Measurements from ENCODE around the gene SYNGR2.

The SYNGR2 gene

GRCh38 chr17:78173097-78173715 is 4.8 kb downstream of the SYNGR2 start:
- no peak for DNase-seq

- no peak for DNase-seq
Measured at GRCh38 chr17:78174346-78174869, 6.0 kb downstream of the SYNGR2 start.

- peak; percentile 63 for DNase-seq
Measured at GRCh38 chr17:78174870-78175642, 6.7 kb downstream of the SYNGR2 start.

GRCh38 chr17:78175643-78175981 is 7.2 kb downstream of the SYNGR2 start:
- no peak for DNase-seq

DNA sequence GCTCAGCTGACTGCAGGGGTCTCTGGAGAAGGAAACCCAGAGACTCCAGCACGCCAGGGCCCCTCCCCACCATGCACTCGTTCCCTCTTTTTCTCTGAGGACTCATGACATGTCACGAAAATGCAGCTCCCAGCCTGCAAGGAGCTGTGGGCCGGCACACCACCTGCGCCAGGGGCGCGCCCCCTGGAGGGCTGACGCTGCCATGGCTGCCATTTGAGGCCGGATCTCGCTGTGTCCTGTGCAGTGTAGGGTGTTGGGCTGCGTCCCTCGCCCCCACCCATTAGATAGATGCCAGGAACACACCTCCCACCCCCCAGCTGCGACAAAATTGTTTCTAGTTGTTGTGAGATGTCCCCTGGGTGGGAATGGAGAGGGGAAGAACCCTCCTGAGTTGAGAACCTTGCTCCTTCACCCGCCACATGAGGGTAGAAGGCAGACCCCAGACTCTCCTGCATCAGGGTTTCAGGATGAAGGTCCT is 8.2 kb downstream of the SYNGR2 start:
- no peak for DNase-seq

GRCh38 chr17:78179372-78179771 is 11.0 kb downstream of the SYNGR2 start:
- no peak for DNase-seq

GRCh38 chr17:78180083-78180482 is 11.7 kb downstream of the SYNGR2 start:
- no peak for DNase-seq

DNA sequence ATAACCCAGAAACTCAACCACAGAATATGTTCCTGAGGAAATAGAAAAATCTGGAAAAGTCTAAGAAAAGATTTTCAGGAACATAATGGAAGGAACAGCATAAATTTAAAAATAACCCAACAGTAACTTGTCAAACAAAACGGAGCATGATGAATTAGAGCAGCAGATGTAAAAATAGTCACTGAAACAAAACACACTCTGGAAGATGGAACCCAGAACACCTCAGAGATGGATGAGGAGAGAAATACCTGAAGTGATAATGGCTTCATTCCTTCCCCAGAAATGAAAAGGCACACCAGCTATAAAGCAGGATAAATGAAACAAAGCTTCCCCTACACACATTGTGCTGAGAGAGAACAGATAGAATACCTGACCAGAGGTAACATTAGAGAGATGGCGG is 12.1 kb downstream of the SYNGR2 start:
- no peak for DNase-seq

- no peak for DNase-seq
Measured at GRCh38 chr17:78182504-78182903, 14.1 kb downstream of the SYNGR2 start.

- no peak for DNase-seq
Measured at GRCh38 chr17:78183916-78184315, 15.5 kb downstream of the SYNGR2 start.

DNA sequence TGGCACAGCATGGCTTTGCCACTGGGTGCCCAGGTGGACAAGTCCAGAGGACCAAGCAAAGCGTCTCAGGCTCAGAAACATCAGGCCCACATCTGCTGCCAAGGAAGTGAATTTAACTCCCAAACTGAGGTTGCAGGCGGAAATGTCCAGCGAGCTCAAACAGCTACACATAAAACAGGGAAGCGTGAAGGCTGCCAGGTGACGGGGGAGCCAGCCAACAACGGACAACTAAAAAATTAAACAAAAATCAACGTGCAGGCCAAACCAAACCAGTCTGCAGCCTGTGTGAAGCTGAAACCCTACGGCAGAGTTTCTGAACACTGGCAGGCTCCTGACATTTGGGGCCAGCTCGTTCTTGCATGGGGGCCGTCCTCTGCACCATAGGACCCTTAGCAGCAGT is 16.0 kb downstream of the SYNGR2 start:
- DNase-seq, result no peak

DNA sequence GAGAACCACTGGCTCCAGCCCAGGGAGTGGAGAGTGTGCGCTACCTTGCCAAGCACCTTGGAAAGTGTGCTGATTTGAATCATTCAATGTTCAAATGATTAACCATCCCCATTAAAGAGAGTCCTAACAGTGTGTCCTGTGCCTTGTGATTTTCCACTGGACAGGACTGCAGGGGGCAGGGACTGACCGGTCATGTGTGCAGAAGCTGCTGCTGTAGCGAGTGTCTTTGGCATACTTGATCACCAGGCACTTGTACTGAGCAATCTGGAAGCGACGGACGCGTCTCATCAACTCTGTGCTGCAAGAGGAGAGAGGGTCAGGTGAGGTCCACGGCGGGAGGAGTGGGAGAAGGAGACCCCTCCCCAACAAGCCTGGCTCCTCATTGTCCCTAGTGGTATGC is 16.5 kb downstream of the SYNGR2 start:
- no peak for DNase-seq

DNA sequence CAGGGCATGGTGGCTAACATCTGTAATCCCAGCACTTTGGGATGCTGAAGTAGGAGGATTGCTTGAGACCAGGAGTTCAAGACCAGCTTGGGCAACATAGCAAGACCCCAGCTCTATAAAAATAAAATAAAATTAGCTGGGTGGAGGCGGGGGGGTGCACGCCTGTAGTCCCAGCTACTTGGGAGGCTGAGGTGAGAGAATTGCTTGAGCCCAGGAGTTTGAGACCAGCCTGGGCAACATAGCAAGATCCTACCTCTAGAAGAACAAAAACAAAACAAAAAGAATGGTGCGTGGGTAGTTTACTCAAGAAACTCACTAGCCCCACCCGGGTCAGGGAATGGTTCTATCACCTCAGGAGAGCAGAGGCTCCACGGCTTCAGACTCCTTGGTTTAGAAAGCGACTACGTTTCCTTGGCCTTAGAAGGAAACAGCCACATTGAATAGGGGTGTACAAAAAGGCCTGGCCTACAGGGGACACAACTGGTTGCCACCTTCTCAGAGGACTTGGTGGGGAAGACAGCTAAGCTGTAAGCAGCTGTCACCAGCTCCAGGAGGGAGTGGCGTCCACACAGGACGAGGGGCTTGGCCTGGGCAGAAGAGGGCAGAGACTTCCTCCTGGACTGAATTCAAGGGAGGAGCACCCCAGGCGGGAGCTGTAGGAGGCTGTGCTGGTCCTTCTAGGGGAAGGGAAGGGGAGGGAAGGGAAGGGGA is 17.8 kb downstream of the SYNGR2 start:
- DNase-seq, result peak; percentile 40

- peak; percentile 97 for DNase-seq
Measured at GRCh38 chr17:78186692-78187595, 18.6 kb downstream of the SYNGR2 start, which contains the start of the genes AFMID and TK1. Gene AFMID (plus strand): TSS chr17:78187362. CDS start chr17:78187371, 9 bp downstream. Gene TK1 (minus strand): TSS chr17:78187052. CDS start chr17:78186994, 58 bp downstream.

GRCh38 chr17:78196716-78197115 is 28.3 kb downstream of the SYNGR2 start:
- DNase-seq, result no peak

DNA sequence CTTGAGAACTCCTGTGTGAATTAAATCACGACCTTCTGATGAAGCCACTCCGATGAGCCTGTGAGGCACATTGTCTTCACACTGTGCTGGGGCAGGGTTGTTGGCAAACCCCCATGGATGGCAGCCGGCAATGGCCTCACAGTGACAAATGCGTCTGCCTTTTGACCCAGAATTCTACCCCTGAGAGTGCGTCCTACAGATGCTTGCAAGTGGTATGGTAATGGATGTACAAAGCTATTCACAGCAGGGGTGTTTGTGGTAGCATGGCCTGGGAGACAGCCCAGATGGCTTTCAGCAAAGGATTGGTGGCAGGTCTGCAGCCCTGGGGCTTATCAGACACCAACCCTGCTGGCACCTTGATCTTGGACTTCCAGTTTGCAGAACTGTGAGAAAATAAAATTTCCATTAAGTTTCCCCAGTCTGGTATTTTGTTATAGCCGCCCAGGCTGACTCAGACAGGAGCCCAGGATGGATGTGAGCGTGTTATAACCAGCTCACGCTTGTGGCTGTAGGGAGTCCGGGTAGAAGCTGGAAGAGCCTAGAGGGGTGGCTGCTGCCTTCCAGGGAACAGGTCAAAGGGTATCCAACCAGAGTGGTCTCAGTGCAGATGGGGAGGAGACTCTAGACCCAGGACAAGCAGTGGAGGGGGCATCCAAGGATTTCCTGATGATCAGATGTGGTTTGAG is 28.9 kb downstream of the SYNGR2 start:
- DNase-seq, result no peak

GRCh38 chr17:78200451-78200850 is 32.1 kb downstream of the SYNGR2 start:
- DNase-seq, result no peak

DNA sequence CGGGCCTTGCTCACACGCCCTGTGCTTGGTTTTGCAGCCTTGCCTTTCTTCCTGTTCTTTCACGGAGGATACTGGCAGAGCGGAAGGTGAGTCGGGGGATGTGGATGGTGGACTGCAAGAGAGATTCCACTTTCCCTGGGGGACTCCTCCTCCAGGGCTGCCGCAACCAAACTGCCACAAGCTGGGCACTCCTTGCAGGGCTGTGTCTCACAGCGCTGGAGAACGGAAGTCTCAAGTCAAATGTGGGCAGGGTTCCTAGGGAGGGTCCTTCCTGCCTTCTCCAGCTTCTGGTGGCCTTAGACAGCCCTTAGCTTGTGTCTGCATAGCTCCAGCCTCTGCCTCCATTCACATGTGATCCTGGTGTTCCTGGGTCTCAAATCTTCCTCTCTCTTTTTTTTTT is 34.3 kb downstream of the SYNGR2 start:
- no peak for DNase-seq

- no peak for DNase-seq
Measured at GRCh38 chr17:78204387-78205123, 36.2 kb downstream of the SYNGR2 start.

GRCh38 chr17:78205124-78205775 is 36.9 kb downstream of the SYNGR2 start:
- DNase-seq, result no peak

DNA sequence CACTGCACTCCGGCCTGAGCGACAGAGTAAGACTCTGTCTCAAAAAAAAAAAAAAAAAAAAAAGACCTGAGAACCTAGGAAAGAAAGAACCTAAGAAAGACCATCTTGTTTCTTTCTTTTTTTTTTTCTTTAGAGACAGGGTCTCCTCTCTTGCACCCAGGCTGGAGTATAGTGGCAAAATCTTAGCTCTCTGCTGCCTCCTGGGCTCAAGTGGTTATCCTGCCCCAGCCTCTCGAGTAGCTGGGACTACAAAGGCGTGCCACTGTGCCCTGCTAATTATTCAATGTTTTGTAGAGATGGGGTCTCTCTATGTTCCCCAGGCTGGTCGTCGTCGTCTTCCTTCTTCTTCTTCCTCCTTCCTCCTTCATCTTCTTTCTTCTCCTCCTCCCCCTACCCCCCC is 37.9 kb downstream of the SYNGR2 start:
- DNase-seq, result no peak
